Stimulated activated CD4-positive, alpha-beta T cell treated with anti-CD3 and anti-CD28 coated beads, Interleukin-4, amount 100 ng/mL, for 4 hours (primary cell): ENCODE measurements around the gene FANCB.

Experiments used
- DNase-seq, 2 experiments: peaks; one replicate each; pipeline ENCODE4 v3.0.0-alpha.2; 2020

Gene FANCB

GRCh38 chrX:14832586-14832985, 40.3 kb downstream of the FANCB start:
- DNase-seq: no peak

GRCh38 chrX:14832151-14832550, 40.7 kb downstream of the FANCB start:
- DNase-seq: no peak

GRCh38 chrX:14829643-14830042, 43.2 kb downstream of the FANCB start:
- no peak for DNase-seq

GRCh38 chrX:14826319-14826718, 46.5 kb downstream of the FANCB start:
- no peak for DNase-seq

GRCh38 chrX:14825851-14826250, 47.0 kb downstream of the FANCB start:
- no peak for DNase-seq

- no peak for DNase-seq
Measured at GRCh38 chrX:14819769-14820168, 53.1 kb downstream of the FANCB start.

- no peak for DNase-seq
Measured at GRCh38 chrX:14817571-14817970, 55.3 kb downstream of the FANCB start.

GRCh38 chrX:14802943-14803710, 69.7 kb downstream of the FANCB start:
- no peak for DNase-seq

GRCh38 chrX:14801136-14801535, 71.7 kb downstream of the FANCB start:
- no peak for DNase-seq

GRCh38 chrX:14798805-14799397, 74.0 kb downstream of the FANCB start:
- DNase-seq: no peak
